NOMO-1 treated with dmso at 0.1 percent for 144 hours (cell line): ENCODE data around the gene C1orf21.

ENCODE experiments used
- DNase-seq: peaks from one replicate; lab custom pipeline; 2025; ENCODE audit not compliant: unreplicated experiment; lab: John Stamatoyannopoulos, UW

The C1orf21 gene

GRCh38 chr1:184409011-184409410, 22.2 kb downstream of the C1orf21 start:
- DNase-seq = no peak

DNA sequence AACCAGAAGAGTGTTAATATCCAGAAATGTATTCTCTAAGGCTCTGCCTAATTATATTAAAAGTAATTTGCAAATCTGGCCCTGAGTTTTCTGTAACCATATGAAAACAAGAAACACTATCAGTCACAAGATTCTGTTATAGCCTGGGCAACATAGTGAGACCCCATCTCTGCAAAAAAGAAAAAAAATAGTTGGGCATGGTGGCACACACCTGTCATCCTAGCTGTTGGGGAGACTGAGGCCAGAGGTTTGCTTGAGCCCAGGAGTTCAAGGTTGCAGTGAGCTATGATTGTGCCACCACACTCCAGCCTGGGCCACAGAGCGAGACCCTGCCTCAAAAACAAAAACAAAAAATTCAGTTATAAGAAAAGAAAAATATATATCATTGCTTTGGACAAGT, 25.6 kb downstream of the C1orf21 start:
- DNase-seq = no peak

DNA sequence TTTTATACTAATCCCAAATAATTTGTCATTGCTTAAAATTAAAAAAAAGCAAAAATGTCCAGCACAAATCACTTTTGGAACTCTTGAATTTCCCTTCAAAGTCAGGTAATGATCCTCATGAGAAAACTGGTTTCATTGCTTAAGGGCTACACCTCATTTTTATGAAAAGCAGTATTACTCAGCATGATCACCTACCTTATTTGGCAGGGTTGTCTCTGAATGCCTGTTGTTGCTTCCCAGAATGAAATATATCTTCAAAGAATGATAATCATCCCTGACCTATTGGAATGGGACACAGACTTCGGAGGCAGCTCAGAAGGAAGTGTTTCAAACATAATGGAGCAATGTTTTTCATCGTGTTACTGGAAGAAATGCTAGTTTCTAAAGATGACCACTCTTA, 29.7 kb downstream of the C1orf21 start:
- no peak for DNase-seq

- no peak for DNase-seq
Observed at GRCh38 chr1:184416946-184417345, 30.1 kb downstream of the C1orf21 start.

GRCh38 chr1:184417916-184418315, 31.1 kb downstream of the C1orf21 start:
- no peak for DNase-seq

DNA sequence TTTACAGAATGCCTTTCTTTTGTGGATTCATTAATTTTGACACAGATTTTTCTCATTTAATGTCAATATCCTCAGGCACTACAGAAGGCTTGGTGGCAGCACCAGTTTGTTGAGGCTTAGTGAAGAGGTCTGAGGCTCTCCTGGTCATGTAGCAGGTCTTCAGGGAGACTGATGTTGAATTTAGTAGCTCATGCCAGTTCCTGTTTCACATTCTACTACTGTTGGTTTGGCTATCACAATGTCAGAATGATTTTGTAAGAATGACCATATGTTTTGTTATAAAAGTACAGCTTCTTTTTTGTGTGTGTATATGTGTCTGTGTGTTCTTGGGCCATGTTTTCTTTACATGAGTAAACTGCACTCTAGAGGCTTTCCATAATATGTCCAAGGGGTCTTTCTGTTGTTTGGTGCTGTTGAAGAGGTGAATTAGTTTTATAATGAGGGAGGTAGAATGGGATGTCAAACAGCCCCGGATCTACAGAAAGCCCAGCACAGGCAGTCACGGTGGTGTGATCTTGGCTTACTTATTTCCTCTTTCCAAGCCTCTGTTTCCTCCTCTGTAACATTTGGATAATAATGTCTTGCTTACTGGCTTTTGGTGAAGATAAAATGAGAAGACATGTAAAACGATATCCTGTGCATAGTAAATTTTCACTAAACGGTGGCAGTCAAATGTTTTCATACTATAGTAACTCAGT, 32.0 kb downstream of the C1orf21 start:
- DNase-seq = peak; percentile 16

GRCh38 chr1:184419350-184420161, 32.7 kb downstream of the C1orf21 start:
- no peak for DNase-seq

DNA sequence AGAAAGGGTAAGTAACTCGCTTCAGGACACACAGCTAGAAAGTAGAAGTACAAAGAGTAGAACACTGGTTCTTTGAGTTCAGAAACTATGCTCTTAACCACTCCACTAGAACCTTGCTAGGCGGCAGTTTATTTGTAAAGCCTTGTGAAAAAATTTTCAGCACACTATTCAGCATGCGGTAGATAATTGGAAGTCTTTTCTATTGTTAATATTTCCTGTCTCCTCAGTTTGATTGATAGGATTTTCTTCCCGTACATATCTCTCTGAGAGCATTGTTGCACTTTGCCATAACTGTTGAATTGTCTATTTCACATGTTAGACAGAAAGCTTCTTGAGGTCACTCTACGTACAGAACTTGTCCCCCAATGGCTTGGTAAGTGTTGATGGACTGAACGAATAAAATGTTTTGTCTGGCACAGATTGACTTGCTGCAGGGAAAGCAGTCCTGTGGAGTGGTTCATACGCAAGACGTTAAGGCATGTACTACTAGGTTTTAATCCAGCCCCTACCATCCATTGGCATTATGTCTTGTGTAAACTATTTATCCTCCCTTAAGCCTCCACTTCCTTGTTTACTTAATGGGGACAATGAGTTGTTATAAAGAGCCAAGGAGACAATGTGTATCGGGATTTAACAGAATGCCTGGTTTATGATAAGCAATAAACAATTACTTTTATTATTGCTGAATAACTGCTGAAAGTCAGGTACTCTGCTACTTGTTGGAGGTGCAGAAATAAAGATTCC, 35.8 kb downstream of the C1orf21 start:
- DNase-seq = no peak

DNA sequence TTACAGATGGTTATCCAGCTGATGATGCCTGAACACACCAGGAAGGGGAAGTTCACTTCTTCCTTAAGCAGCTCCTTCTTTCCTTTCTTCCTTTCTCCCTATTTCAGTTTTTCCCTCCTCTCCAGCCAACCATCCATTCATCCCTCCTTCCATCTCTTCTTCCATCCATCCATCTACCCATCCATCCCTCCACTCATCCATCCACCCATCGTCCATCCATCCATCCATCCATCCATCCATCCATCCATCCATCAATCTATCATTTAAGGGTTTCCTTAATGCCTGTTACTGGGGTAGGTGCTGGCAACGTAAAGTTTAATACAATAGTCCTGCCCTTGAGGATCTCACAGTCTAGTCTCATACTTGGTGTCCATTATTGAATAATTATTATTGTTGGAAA, 36.8 kb downstream of the C1orf21 start:
- no peak for DNase-seq

GRCh38 chr1:184424157-184424556, 37.3 kb downstream of the C1orf21 start:
- DNase-seq = no peak

DNA sequence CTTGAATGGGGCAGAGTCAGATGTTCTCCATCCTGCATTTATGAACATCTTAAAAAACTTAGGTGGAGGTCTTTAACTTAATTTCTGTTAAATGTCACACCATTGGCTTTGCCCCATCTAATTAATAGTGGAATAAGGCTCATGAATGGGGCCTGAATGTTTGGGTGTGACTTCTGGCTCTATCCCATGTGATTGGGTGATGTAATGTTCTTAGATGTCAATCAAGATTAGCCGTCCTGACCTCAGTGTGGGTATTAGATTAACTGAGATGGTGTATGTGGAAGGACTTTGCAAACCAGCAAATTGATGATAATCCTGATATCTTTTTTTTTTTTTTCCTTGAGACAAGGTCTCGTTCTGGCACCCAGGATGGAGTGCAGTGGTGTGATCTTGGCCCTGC, 38.1 kb downstream of the C1orf21 start:
- DNase-seq = no peak

GRCh38 chr1:184425449-184426277, 38.8 kb downstream of the C1orf21 start:
- DNase-seq = no peak

DNA sequence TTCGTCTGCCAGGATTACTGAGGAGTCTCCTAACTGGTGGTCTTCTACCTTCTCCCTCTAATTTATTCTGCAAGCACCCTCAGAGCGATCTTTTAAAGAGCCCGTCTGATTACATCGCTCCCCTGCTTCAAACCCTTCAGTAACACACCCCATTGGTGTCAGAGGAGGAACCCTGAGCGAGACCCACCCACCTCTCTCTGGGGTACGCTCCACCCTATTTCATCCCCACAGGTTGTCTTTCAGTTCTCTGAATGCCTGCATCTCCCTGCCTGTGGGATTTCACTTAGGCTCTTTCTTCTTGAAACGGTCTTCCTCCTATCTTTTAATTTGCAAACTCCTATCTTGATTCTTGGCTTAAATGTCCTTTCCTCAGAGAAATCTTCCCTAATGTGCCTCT, 39.4 kb downstream of the C1orf21 start:
- no peak for DNase-seq

DNA sequence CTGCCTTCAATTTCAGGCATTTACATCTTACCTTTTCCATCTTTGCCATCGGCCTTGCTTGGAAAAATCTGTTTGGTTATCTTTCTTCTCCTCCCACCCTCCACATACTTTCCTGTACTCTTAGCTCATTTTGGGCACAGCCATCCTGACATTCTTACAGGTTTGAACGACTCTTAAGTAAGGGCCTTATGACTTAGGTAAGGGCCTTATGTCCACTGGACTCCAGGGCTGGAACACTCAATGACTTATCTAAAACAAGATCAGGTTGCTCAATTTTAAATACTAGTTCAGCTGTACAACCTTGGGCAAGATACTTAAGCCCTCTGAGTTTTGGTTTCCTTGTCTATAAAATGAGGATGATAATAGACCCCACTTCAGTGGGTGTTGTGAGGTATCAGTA, 40.9 kb downstream of the C1orf21 start:
- no peak for DNase-seq

DNA sequence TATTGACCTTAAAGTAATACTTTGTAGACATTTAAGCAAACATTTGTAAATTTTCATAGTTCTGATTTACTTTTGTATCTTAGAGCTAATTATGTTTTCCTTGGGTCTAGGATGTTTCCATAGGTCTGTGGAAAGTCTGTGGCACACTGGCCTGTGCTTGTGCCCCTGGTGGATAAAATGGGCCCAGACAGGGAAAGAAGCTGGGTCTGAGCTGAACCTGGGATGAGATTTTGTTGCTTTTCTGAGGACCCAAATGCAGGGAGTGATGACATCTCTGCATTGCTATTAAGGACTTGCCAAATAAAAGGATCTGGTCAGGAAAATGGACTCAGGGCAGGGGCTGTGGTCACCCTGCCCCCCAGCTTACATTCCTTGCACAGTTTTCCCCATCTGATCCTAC, 41.8 kb downstream of the C1orf21 start:
- DNase-seq = no peak

GRCh38 chr1:184429335-184429734, 42.5 kb downstream of the C1orf21 start:
- no peak for DNase-seq

- DNase-seq = no peak
Observed at GRCh38 chr1:184433956-184434502, 47.2 kb downstream of the C1orf21 start.

DNA sequence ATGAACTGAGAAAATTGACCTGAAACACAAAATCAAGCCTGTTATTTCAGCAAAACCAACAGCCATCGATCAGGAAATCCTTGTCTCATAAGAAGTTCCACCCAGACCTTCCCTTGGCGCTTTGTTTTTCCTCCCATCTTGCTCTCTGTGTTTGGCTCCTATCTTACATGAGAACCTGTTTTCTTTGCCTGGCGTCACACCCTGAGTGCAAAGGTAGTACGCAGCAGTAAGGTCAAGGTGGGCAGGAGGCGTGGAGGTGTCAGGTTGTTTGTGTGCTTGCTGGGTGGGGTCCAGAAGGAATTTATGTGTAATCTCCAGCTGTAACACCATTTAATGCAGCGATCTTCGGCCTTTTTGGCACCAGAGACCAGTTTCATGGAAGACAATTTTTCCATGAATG, 50.5 kb downstream of the C1orf21 start:
- no peak for DNase-seq

- no peak for DNase-seq
Observed at GRCh38 chr1:184438363-184438762, 51.5 kb downstream of the C1orf21 start.

DNA sequence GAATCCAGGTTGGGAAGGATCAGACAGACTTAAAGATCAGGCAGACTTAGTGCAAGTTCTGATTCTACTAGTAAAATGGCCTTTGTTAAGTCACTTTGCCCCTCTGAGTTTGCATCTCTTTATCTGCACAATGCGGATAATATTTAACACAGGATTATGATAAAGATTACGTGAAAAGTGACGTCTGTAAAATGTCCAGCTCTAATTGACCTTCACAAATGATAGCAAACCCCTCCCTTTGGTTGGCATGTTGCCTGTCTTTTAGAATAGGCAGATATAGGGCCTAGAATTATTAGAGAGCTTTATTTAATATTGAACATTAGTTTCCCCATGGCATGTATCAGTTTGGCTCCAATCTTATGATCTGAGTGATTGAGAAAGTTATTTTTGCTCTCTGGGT, 55.4 kb downstream of the C1orf21 start:
- no peak for DNase-seq

- DNase-seq = no peak
Observed at GRCh38 chr1:184443201-184443600, 56.4 kb downstream of the C1orf21 start.
